ENCODE data around the gene FAXDC2. TPM values are rescaled to one million over a fixed set of nuclear protein-coding genes. Genes with fewer than 3 reads are reported as not detected.

The FAXDC2 gene, protein sequence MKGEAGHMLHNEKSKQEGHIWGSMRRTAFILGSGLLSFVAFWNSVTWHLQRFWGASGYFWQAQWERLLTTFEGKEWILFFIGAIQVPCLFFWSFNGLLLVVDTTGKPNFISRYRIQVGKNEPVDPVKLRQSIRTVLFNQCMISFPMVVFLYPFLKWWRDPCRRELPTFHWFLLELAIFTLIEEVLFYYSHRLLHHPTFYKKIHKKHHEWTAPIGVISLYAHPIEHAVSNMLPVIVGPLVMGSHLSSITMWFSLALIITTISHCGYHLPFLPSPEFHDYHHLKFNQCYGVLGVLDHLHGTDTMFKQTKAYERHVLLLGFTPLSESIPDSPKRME
- 10 to 100 TPM in 1 of 2 donors, 1 to 10 TPM in 1; 8.0 to 10.9 TPM for total RNA-seq

GRCh38 chr5:154850255-154851062, at the start of gene FAXDC2:
Gene FAXDC2, minus strand, starts transcription at chr5:154850603. Its CDS starts 12,425 bp downstream, at chr5:154838178.
- H3K4me3 ChIP-seq = no peak within 1 kb of the TSS
- TF ChIP-seq POLR2A (IDR thresholded peaks at IDR 0.05) = peak in 2 of 3 donors; percentile 48 to 52
- TF ChIP-seq, protein P1, sequence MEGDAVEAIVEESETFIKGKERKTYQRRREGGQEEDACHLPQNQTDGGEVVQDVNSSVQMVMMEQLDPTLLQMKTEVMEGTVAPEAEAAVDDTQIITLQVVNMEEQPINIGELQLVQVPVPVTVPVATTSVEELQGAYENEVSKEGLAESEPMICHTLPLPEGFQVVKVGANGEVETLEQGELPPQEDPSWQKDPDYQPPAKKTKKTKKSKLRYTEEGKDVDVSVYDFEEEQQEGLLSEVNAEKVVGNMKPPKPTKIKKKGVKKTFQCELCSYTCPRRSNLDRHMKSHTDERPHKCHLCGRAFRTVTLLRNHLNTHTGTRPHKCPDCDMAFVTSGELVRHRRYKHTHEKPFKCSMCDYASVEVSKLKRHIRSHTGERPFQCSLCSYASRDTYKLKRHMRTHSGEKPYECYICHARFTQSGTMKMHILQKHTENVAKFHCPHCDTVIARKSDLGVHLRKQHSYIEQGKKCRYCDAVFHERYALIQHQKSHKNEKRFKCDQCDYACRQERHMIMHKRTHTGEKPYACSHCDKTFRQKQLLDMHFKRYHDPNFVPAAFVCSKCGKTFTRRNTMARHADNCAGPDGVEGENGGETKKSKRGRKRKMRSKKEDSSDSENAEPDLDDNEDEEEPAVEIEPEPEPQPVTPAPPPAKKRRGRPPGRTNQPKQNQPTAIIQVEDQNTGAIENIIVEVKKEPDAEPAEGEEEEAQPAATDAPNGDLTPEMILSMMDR (IDR thresholded peaks at IDR 0.05) = no peak
- no peaks in the 10 kb centered on the region for H3K27me3 ChIP-seq
- DNase-seq = peak; percentile 42 to 72 (median 65)
- H3K4me1 ChIP-seq = no peaks in the 10 kb centered on the region
- intact Hi-C loops (cut with DNase I) = no loop called here
- ATAC-seq = peak; percentile 95
- H3K36me3 ChIP-seq (replicated peaks in 1 of 2; ENCODE audit: insufficient read depth in 1 of 2, low read depth in 2 of 2) = no peaks in the 10 kb centered on the region
- WGBS, 2 donors = 15 to 23% methylated on average over 11 of the region's 11 CpGs
- H3K9me3 ChIP-seq = no peaks in the 10 kb centered on the region
- H3K27ac ChIP-seq = peak within 1 kb of the TSS; percentile 61 to 71 (median 64)

DNA sequence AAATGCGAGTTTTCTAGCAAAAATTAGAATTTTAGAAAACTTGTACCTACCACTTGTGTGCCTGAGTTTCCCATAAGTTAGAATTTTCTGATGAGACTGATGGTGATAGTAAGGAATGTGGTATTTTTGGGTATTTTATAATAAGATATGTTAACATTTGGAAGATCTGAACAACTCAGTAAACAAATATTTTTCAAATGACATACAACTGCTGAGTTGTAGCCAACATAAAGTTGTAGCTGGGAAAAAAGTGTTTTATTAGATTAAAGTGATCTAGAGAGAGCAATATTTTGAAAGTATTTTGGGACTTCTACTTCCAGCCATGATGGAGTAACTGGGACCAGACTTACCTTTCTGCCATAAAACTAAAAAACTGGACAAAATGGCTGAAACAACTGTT, 49.7 kb upstream of the FAXDC2 start:
- Histone ChIP-seq H3K9me3 (no peaks in the 10 kb centered on the region), H3K4me1 (no peaks in the 10 kb centered on the region), H3K27ac (no peak overlapping the region), H3K36me3 (replicated peaks in 1 of 2; ENCODE audit: insufficient read depth in 1 of 2, low read depth in 2 of 2) (peaks cover 5 to 32% of the 10 kb centered on the region in 2 donors), H3K4me3 (no peak overlapping the region), H3K27me3 (no peaks in the 10 kb centered on the region)
- ATAC-seq = no peak
- WGBS, 2 donors = 83 to 87% methylated on average over 1 of the region's 1 CpG
- intact Hi-C loops (cut with DNase I) = no loop called here
- no peak for DNase-seq
- TF ChIP-seq, protein P1 (IDR thresholded peaks at IDR 0.05) = no peak
- no peak for TF ChIP-seq POLR2A (IDR thresholded peaks at IDR 0.05)

- no peaks in the 10 kb centered on the region for H3K4me1 ChIP-seq
- ATAC-seq (no peak), DNase-seq (no peak)
- WGBS, 2 donors = 88 to 91% methylated on average over 9 of the region's 9 CpGs
- no peaks in the 10 kb centered on the region for H3K27me3 ChIP-seq
- no peak overlapping the region for H3K4me3 ChIP-seq
- intact Hi-C loops (cut with DNase I) = no loop called here
- H3K36me3 ChIP-seq (replicated peaks in 1 of 2; ENCODE audit: insufficient read depth in 1 of 2, low read depth in 2 of 2) = peaks cover 5 to 28% of the 10 kb centered on the region in 2 donors
- H3K27ac ChIP-seq = no peak overlapping the region
- H3K9me3 ChIP-seq = no peaks in the 10 kb centered on the region
- TF ChIP-seq, protein P1 (IDR thresholded peaks at IDR 0.05) = no peak
- no peak for TF ChIP-seq POLR2A (IDR thresholded peaks at IDR 0.05)
These were observed 48.9 kb upstream of the FAXDC2 start for GRCh38 chr5:154899151-154899816.

DNA sequence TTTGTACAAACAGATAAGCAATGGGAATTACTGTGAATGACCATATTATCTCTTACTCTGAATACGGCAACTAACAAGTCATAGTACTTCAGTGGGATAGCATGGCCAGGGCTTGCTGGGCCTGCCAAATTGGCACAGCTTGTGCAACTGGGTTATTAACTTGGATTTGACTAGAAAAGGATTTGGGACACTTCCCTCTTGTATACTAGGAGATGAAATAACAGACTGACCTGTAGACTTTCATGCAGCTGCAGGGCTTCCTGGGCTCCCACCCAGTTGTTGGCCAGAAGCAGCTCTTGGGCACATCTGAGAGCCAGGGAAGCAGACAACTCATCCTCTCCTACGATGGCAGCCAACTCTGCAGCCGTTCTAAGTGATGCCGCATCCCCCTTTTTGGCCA, 47.8 kb upstream of the FAXDC2 start:
- ATAC-seq = no peak
- DNase-seq = no peak
- Histone ChIP-seq H3K4me1 (no peaks in the 10 kb centered on the region), H3K27ac (no peak overlapping the region), H3K4me3 (no peak overlapping the region), H3K27me3 (no peaks in the 10 kb centered on the region), H3K36me3 (replicated peaks in 1 of 2; ENCODE audit: insufficient read depth in 1 of 2, low read depth in 2 of 2) (peaks cover 11 to 30% of the 10 kb centered on the region in 2 donors), H3K9me3 (no peaks in the 10 kb centered on the region)
- intact Hi-C loops (cut with DNase I) = no loop called here
- TF ChIP-seq, protein P1 (IDR thresholded peaks at IDR 0.05) = no peak
- TF ChIP-seq POLR2A (IDR thresholded peaks at IDR 0.05) = no peak
- 78 to 83% methylated on average over 4 of the region's 4 CpGs for WGBS, 2 donors

Measured in body of pancreas (tissue), 4 donors.